Cerebellar nuclear complex (tissue), 1 donor: ENCODE data around the gene ARAP2.

ENCODE experiments used
- DNase-seq, 2 experiments: peaks; one replicate each; lab custom pipeline; 2025; lab: John Stamatoyannopoulos, UW

Gene ARAP2

DNA sequence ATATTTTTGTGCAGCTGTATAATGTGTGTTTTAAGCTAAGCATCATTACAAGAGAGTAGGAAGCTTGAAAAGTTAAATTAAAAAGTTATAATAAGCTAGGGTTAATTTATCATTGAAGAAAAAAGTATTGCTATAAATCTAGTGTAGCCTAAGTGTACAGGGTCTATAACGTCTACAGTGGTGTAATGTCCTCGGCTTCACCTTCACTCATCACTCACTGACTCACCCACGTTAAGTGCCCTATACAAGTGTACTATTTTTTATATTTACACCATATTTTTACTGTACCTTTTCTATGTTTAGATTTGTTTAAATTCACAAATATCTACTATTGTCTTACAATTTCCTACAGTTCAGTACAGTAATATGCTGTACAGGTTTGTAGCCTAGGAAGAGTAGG, 23.5 kb downstream of the ARAP2 start:
- no peak for DNase-seq

DNA sequence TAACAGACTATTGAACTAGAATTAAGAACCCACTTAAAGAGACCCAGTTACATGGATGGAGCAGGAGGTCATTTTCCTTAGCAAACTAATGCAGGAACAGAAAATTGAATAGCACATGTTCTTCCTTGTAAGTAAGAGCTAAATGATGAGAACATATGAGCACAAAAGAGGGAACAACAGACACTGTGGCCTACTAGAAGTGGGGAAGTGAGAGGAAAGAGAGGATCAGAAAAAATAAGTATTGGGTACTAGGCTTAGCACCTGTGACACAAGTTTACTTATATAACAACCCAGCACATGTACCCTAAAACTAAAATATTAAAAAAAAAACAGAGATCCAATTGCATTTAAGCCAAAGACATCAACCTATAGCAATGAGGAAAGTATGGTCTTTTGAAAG, 26.2 kb downstream of the ARAP2 start:
- DNase-seq = no peak

DNA sequence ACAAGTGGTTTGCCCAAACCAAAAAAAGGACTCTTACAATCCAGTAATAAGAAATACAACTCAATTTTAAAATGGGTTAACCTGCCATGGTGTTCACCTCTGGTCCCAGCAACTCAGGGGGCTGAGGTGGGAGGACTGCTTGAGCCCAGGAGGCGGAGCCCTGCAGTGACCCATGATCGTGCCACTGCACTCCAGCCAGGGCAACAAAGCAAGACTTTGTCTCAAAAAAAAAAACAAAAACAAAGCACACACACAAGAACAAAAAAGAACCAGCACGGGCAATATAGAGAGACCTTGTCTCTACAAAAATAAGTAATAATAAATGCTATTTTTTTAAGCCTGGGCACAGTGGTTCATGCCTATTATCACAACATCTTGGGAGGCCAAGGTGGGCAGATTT, 28.7 kb downstream of the ARAP2 start:
- DNase-seq = no peak

DNA sequence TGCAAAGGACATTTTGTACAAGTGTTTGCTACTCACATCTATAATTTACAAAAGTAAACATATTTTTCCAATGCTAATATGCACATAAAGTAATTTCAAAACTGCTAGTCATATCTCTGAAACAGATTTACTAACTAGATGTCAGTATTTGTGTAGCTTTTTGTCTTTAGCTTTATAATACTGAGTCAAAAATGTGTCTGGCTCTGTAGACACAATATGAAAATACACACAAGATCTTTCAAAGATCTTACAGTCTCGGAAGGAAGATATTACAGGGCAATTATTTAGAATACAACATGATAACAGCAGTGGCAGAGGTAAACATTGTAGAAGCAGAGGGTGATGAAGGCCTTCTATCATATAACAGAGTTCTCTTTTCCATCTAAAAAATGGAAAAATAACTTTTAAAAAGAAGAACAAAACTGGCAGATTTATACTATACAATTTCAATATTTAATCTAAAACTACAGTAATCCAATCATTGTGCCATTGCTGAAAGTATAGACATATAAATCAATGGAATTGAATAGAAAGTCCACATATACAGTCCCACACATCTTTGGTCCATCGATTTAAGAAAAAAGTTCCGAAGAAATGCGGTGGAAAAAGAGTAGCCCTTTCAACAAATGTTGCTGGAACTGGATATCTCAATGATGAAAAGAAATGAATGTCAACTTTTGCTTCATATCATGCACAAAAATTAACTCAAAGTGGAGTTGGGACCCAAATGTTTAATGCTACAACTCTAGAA, 29.4 kb downstream of the ARAP2 start:
- no peak for DNase-seq

DNA sequence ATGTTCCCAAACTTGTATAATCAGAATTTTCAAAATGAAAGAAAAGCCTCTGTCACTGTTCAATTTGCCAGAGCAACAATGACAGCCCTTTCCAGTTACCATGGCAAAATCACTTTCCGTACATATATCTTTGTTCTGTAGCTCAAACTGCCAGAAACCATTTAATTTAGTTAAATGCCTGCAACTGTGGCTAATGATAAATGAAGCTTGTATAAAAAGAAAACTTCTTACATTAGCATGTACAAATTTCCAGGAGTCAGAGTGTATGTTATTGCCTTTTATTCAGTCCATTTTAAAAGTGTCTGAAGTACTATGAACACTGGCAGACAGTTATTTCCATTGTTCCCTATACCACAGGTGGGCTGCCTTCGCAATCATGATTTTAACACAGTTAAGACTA, 30.3 kb downstream of the ARAP2 start:
- no peak for DNase-seq

DNA sequence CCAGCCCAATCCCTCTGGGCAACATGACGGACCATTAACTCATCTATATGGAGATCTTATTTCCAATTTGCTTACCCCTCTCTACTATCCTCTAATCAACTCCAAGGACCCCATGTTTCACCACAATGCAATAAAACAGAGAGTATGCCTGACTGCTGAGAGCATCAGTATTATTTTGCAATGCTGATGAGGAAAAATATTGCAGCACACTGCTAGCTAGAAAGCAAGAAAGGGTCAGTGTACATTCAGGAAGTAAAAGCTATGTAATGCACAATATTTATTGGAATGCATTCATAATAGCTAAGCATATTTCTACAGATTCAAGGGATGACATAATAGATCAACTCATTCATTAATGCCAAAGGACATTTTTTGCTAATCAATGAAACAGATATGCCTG, 33.2 kb downstream of the ARAP2 start:
- DNase-seq = no peak

DNA sequence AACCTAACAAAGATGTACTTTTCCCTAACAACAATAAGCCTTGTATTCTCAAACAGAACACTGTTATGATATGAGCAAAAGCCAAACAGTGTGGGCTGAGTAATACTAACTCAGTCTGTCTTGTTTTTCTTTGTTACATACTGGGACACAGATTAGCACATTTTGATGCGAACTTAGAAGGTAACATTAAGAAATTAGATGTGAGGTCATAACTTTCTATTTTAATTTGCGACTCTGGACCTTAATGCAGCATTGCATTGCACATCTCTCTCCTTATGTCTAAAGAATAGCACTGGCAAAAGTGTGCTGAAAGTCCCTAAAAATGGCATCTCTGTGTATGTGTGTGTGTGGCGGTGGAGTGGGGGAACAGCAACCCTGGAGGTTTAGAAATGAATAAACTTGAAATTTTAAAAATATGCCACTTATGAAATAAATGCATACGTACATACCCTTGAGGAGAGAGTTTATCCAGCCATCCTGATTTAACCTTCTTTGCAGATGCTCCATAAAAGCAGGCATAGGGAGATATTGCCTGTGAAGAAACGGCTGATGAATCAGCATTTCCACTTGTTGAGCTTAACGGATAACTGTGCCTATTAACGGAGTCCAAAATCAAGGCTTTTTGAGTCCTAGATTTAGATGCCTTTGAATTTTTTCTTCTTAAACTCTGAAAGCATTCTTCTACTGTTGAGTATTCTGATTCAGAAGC, 34.2 kb downstream of the ARAP2 start:
- DNase-seq = no peak

DNA sequence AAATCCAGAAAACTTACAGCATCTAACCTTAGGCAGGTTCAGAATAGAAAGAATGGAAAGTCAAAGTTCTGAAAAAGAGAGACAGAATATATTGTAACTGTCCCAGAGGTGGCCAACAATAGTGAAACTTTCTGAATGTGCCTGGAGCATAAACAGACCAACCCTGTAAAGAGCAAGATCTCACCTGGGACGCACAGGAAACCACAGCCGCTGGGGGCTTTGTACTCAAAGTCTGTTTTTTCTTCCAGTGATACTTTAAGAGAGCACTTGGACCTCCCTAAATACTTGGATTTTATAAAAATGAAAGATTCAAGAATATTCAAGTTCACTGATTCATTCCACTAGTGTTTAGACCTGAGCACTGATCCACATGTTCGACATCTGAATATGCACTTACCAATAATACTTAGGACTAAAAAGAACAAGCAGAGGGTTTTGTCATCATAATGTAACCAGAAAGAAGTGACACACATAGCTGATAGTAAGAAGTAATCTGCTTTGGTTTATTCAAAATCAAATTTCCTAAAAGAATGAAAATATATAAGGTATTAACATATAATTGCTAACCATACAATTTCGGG, 35.3 kb downstream of the ARAP2 start:
- DNase-seq = no peak

DNA sequence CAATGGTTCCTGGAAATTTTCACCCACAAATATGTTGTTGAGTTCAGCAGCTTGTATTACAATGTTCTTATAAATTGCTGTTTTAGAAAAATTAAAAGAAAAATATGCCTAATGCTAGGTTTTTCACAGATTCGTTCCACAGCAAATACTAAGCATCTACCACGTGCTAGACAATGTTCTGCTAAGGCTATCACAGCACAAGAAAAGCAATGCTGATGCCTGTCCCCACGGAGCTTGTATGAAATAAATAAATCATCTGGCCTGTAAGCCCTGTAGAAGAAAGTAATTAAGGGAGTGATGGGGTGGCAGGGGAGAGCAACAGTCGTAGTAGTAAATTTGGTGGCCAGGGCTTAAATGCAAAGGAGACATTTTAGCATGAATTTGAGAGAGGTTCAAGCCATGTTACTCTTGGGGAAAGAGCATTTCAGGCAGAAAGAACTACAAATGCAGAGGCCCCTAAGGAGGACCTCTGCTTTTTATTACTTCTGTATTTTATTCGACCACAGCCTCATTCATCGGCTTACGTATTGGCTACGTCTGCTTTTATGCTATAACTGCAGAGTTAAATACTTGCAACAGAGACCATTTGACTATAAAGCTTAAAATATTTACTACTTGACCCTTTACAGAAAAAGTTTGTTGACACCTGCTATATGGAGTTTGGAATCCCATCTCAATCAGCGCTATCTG, 36.3 kb downstream of the ARAP2 start:
- DNase-seq = no peak

DNA sequence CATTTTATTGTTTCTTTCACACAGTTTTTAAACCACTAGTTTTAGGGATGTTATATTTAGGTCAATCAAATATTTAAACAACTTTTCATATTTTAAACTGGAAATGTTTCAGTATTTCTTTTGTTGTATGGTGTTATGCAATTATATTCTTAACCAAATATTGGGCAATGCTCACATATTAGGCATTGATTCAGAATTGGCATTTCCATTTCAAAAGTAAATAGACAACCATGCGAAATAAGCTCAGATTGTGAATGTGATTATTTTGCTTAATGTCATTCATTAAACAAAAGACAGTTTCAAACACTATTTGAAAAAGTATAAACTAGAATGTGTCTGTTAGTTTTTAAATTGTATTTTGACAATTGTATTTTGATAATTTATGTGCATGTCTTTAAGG, 36.9 kb downstream of the ARAP2 start:
- no peak for DNase-seq

DNA sequence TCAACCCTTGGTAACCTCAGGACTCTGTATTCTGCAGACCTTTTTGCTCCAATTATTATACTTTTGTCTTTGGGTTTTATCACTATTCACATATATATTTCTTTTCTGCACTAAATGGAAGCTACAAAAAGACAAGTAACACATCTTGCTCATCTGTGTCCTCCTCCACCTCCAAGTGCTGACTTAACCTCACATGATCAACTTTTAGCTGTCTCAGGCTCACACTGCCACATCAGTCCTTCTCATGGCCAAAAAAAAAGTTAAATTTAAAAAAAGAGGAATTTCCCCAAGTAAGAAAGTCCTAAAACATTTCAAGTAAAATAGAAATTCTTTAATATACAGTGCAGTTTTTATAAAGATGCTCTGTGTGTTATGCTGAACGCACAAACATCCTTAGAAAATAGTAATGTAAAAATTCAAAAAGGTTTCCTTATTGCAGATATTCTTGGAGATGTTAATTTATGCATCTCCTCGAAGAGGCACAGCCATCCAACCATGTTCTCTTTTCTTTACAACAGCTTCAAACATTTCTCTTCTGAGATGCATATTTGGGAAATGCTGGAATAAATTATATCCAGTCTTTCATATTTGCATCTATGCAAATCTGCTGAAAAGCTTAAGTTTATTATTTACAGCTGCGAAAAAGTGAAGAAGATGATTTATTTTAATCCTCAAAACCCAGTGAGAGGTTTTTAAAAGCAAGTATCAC, 37.6 kb downstream of the ARAP2 start:
- no peak for DNase-seq

DNA sequence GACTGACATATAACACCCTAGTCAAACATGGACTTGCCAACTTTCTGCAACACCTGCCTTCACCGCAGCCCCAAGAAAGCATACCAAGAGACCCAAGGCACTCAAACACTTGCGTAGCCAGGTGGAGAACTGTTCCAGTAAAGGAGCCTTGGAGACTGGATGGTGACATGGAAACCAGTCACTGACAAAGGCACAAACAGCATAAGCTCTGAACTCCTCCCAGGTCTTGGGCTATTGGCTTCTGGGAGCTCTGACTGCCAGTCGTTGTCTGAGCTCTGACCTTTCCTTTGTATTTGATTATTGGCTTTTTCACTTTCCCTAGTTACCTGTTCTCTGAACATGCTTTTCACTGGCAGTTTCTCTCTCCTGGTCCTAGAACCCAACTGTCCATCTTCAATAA, 38.3 kb downstream of the ARAP2 start:
- DNase-seq = no peak

DNA sequence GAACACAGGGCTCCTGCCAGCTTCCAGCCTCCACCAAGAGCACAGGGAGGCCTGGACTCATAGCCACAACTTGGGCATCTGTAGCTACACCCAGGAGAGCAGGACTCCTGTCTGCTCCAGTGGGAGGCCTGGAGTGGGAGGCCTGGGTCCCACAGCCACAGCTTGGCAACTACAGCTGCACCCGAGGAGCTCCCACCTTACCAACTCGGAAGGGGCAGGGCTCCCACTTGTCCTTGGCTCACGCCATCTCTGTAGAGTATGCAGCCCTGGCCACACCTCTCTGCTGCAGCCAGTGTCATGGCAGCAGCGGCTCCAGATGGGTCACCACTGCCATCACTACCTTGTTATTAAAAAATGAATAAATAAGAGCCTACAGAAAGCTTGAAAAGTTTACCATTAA, 45.5 kb downstream of the ARAP2 start:
- DNase-seq = no peak

DNA sequence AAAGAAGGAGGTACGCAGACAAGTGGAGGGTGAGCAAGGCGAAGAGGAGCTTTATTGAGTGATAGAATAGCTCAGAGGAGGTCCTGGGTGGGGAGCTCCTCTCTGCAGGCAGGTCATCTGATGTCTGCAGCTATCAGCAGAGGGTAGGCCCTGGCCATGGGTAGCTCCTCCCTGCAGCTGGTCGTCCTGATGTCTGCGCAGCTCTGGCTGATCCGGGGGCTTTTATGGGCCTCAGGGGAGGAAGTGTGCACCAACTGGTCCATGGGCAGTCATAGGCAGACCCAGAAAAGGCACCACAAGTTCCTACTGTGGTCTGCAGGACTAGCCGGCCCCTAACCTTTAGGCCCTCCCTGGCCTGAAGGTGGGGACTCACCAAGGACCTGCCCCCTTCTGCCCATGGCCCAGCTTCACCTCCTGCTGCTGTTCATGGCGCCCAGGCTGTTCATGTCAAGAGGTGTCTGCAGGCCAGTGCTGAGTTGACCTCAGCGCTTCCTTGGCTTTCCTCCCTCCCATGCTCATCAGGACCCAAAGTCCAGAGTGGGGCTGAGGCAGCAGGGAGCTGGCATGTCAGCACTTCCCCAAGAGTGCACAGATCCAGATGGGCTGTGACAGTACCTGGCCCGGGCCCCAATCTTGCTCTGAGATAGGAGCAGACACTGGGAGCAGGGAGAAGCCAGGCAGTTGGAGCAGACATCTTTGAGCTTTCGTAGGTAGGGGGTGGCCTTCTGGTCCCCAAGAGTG, 46.1 kb downstream of the ARAP2 start:
- DNase-seq = no peak

DNA sequence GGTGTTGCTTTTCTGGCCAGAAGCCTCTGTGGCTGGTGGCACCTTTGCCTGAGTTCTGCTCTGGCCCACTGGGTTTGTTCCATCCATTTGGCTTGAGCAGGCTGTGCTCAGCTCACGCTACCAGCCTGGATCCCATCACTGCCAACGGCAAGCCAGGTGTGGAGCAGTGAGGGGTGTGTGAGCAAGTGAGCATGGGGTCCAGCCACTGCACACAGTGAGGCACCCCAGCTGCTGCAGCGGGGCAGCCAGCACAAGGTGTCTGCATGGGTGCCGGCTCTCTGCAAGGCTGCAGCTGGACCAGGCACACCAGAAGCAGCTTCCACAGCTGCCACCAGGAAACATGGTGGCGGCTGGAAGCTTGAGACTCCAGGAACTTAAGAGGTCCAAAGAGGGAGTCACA, 46.8 kb downstream of the ARAP2 start:
- no peak for DNase-seq

DNA sequence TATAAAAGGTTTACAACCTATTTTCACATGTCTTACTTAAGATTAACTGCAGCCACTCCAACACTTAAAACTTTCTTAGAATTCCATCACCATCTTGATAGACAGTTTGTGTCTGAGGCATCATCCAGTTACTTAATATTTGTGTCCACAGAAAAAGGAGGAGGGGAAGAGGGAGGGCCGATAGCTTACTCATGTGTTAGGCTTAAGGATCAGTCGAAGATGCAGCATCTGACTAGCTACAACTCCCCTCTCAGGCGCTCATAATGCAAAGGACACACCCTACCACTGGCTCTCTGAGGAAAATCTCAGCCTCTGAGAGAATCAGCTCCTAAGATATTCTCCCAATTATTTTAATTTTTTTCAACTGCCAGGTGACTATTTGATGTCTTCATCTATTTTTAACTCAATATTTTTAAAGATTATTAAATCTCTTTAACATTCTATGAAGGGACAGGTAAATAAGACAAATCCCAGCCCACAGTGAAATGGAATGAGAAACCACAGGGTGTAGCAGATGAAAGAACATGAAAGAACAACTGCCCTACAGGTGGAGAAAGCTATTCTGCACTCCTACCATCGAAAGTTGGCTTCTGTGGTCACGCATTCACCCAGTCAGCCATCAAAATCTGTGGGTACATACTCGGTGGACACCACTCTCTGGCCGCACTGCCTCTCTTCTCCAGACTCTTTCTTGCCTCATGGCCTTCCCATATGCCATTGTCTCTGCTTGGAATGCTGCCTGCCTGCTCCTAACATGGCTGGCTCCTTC, 48.0 kb downstream of the ARAP2 start:
- no peak for DNase-seq

DNA sequence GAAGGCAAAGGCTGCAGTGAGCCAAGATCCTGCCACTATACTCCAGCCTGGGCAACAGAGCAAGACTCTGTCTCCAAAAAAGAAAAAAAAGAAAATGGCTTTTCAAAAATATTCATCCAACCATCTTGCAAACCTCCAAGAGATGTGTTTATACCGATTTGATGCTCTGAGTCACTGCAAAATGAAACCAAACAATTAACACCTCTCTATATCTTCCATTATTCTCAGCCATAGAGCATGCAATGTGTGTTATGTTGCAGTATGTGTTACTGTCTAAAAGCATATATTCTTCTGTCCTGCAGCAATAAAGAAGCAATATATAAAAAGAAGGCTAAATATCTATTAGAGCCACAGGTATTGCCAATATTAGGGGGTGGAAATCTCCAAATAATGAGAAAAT, 51.4 kb downstream of the ARAP2 start:
- no peak for DNase-seq

DNA sequence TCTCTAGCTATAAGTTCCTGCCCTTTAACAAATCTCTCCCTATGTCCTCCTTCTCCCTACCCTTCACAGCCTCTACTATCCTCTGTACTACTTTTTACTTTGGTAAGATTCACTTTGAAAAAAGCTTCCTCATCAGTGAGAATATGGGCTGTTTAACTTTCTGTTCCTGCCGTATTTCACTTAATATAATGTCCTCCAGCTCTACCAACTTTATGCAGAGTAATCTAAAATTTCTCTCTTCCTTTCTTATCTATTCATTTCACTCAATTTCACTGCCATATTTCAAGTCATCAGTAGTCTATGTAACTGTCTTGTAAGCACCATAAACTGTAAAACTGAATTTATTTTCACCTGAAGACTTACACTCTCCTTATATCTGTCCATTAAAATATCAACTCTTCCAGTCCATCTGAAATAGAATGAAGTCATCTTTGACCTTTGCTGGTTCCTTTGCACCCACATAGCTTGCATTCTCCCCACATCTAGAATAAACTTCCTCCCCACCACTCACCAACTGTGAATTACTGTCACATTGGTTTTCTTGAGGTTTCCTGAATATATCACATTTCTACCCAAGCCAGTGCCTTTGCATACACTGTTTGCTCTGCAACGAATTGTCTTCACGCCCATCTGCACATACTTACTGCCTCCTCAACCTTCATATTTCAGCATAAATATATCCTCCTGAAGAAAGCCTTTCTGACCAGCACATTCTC, 54.6 kb downstream of the ARAP2 start:
- DNase-seq = no peak

DNA sequence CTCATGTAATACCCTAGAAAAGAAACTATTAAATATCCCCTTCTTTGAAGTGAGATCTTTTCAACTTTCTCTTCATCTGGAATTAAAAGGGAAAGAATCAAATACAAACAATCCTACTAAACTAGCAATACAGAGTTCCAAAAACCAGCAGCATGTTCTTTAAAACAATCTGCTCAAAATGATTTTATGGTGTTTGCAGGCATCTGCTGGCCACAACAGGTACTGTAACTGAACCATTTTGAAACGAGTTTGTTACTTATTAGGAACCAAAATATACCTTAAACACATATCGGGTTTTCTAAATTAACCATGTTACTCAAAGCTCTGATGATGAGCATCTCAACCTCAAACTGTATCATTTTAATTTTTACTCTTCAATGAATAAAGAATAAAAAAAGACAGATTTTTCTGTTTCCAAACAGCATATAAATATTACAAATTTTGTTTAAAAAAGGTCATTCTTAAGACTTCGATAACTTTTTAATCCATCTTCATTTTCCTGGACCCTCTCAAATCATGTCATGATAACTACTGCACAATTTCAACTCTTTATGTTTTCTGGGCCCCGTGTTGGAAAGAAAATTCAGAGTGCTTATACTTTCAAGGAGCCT, 56.5 kb downstream of the ARAP2 start:
- no peak for DNase-seq
